ENCODE results near the gene TJAP1.
A peak's percentile ranks its signal among the peaks of the same experiment; 100 is the strongest.
"Not testable (repeated sequence)": the region's sequence is repeated elsewhere in the genome, so short reads cannot be mapped to it uniquely, and the experiment has no call there.

The TJAP1 gene

GRCh38 chr6:43506171-43506570 is 28.8 kb downstream of the TJAP1 start:
- DNase-seq = no peak

GRCh38 chr6:43506667-43507471 is 29.5 kb downstream of the TJAP1 start:
- peak; percentile 83 for DNase-seq

GRCh38 chr6:43508481-43509141 is 31.2 kb downstream of the TJAP1 start:
- DNase-seq = no peak

- DNase-seq = no peak
These were observed 32.0 kb downstream of the TJAP1 start for GRCh38 chr6:43509142-43509983.

GRCh38 chr6:43509984-43510826 is 32.8 kb downstream of the TJAP1 start, which contains the start of gene LRRC73:
TSS of gene LRRC73 (minus strand) at chr6:43510346. CDS start at chr6:43509785, 561 bp downstream.
- DNase-seq = peak; percentile 84

GRCh38 chr6:43510827-43511163 is 33.4 kb downstream of the TJAP1 start:
- DNase-seq = no peak

GRCh38 chr6:43511824-43512415 is 34.5 kb downstream of the TJAP1 start:
- DNase-seq = no peak

- DNase-seq = no peak
These were observed 38.4 kb downstream of the TJAP1 start for GRCh38 chr6:43515808-43516207.

- no peak for DNase-seq
These were observed 39.0 kb downstream of the TJAP1 start for GRCh38 chr6:43516367-43516696.

GRCh38 chr6:43516697-43517504 is 39.5 kb downstream of the TJAP1 start, which contains the start of the genes POLR1C and YIPF3:
TSS of gene POLR1C (plus strand) at chr6:43517089. CDS start at chr6:43517110, 21 bp downstream.
TSS of gene YIPF3 (minus strand) at chr6:43516926. CDS start at chr6:43516807, 119 bp downstream.
- DNase-seq = peak; percentile 98

- no peak for DNase-seq
These were observed 40.4 kb downstream of the TJAP1 start for GRCh38 chr6:43517505-43518357.

- DNase-seq = no peak
These were observed 42.7 kb downstream of the TJAP1 start for GRCh38 chr6:43520097-43520496.

- DNase-seq = no peak
These were observed 44.5 kb downstream of the TJAP1 start for GRCh38 chr6:43521836-43522235.

GRCh38 chr6:43522547-43523261 is 45.3 kb downstream of the TJAP1 start:
- DNase-seq = no peak

- no peak for DNase-seq
These were observed 45.9 kb downstream of the TJAP1 start for GRCh38 chr6:43523284-43523683.

GRCh38 chr6:43524483-43524961 is 47.2 kb downstream of the TJAP1 start:
- DNase-seq = no peak

GRCh38 chr6:43532201-43532600 is 54.8 kb downstream of the TJAP1 start:
- no peak for DNase-seq

GRCh38 chr6:43538986-43539385 is 61.6 kb downstream of the TJAP1 start:
- DNase-seq = not testable (repeated sequence)

GRCh38 chr6:43539409-43539808 is 62.0 kb downstream of the TJAP1 start:
- not testable (repeated sequence) for DNase-seq

Data from activated CD4-positive, alpha-beta T cell treated with anti-CD3 and anti-CD28 coated beads, Interleukin-10, Interleukin-2, amounts not matched to agents 100 ng/mL and 50 ng/mL, durations not matched to agents 16 hours and 8 hours (primary cell).